Measurements from ENCODE around the gene UTP11. TPM values are rescaled to one million over a fixed set of nuclear protein-coding genes. Genes with fewer than 3 reads are reported as not detected.

Gene UTP11
- total and polyA plus RNA-seq, 4 donors: 11.0 to 17.8 (median 11.8) TPM

DNA sequence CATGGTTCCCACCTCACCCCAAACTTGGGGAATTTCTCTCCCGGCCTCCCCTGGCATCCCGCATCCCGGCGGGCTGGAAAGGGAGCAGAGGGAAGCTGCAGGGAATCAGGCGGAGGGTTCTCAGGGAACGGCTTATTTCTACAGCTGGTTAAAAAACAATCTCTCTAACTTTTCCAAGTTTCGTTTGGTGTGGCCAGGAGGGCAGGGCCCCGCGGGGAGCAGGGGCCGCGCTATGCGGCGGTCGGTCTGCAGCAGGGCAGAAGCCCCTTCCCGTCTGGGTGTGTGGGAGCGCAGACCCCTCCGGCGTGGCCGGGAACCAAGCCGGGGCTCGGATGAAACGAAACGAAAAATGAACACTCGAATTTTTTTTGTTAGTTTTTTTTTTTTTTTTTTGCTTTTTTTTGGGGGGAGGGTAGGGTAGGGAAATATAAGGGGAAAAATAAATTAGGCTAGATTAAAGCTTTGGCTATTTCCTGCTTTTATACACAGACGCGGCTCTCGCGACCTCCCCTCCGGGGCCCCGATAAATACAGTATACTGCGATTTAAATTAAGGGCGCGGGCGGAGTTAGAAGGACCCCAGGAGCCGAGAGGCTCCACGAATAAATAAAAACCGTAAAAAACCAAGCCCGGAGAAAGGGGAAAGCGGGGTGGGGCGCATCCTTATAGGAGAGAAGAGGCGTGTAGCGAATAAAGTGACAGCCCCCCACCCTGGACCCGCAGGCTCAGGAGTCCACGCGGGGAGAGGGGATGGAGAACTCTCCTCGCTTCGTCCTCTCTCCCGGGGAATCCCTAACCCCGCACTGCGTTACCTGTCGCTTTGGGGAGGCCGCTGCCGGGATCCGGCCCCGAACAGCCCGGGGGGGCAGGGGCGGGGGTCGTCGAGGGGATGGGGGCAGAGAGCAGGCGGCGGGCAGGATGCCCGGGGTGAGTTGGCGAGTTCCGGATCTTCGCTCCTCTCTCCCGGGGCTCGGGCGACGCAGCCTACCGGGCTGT lies 32.0 kb downstream of the UTP11 start:
- H3K4me3 ChIP-seq (ENCODE audit: low read depth in 1 of 3, low read length in 3 of 3): peak overlapping the region in 1 of 3 donors; percentile 34
- no peak overlapping the region for H3K9ac ChIP-seq (ENCODE audit: low read depth in 1 of 2, low read length in 2 of 2)
- H3K36me3 ChIP-seq (ENCODE audit: control insufficient read depth in 4 of 4, insufficient read depth in 3 of 4, low read depth in 1 of 4, low read length in 3 of 4): no peaks in the 10 kb centered on the region
- WGBS: 7% methylated on average over 70 of the region's 70 CpGs
- no peak overlapping the region for H3K27ac ChIP-seq (ENCODE audit: low read depth in 1 of 2, low read length in 2 of 2)
- no peak for DNase-seq (ENCODE audit: low spot score)
- peaks cover 0 to 9% (median 4%) of the 10 kb centered on the region in 4 donors for H3K27me3 ChIP-seq (ENCODE audit: control insufficient read depth in 4 of 4, insufficient read depth in 4 of 4, low read length in 3 of 4)
- H3K4me1 ChIP-seq (ENCODE audit: control insufficient read depth in 4 of 4, insufficient read depth in 4 of 4, low read length in 3 of 4): peaks cover 12 to 38% (median 17%) of the 10 kb centered on the region in 4 donors
- H3K9me3 ChIP-seq (ENCODE audit: control insufficient read depth in 4 of 4, low read length in 3 of 4): no peaks in the 10 kb centered on the region
- no peak for TF ChIP-seq NR2F2 (IDR thresholded peaks at IDR 0.05)
- TF ChIP-seq TAF1 (conservative IDR thresholded peaks at IDR 0.05): no peak
- no peak for TF ChIP-seq SP1 (IDR thresholded peaks at IDR 0.05)
- no peak for TF ChIP-seq RXRA (IDR thresholded peaks at IDR 0.05)
- no peak for TF ChIP-seq EGR1 (IDR thresholded peaks at IDR 0.05; ENCODE audit: low read depth in 2 of 2)
- TF ChIP-seq HNF4G (IDR thresholded peaks at IDR 0.05): no peak
- TF ChIP-seq GABPA (IDR thresholded peaks at IDR 0.05 in 1 of 2, conservative IDR thresholded peaks at IDR 0.05 in 1 of 2): no peak
- TF ChIP-seq, protein P1, sequence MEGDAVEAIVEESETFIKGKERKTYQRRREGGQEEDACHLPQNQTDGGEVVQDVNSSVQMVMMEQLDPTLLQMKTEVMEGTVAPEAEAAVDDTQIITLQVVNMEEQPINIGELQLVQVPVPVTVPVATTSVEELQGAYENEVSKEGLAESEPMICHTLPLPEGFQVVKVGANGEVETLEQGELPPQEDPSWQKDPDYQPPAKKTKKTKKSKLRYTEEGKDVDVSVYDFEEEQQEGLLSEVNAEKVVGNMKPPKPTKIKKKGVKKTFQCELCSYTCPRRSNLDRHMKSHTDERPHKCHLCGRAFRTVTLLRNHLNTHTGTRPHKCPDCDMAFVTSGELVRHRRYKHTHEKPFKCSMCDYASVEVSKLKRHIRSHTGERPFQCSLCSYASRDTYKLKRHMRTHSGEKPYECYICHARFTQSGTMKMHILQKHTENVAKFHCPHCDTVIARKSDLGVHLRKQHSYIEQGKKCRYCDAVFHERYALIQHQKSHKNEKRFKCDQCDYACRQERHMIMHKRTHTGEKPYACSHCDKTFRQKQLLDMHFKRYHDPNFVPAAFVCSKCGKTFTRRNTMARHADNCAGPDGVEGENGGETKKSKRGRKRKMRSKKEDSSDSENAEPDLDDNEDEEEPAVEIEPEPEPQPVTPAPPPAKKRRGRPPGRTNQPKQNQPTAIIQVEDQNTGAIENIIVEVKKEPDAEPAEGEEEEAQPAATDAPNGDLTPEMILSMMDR (IDR thresholded peaks at IDR 0.05; ENCODE audit: low read depth, low read length, missing input control): no peak
- no peak for TF ChIP-seq REST (IDR thresholded peaks at IDR 0.05)
- no peak for TF ChIP-seq MAX (IDR thresholded peaks at IDR 0.05)
- TF ChIP-seq YY1 (IDR thresholded peaks at IDR 0.05): no peak

- WGBS: 7% methylated on average over 115 of the region's 115 CpGs
- Histone ChIP-seq H3K9ac (ENCODE audit: low read depth in 1 of 2, low read length in 2 of 2) (no peak overlapping the region), H3K9me3 (ENCODE audit: control insufficient read depth in 4 of 4, low read length in 3 of 4) (no peaks in the 10 kb centered on the region), H3K4me3 (ENCODE audit: low read depth in 1 of 3, low read length in 3 of 3) (peak overlapping the region in 1 of 3 donors; percentile 65), H3K36me3 (ENCODE audit: control insufficient read depth in 4 of 4, insufficient read depth in 3 of 4, low read depth in 1 of 4, low read length in 3 of 4) (no peaks in the 10 kb centered on the region), H3K27me3 (ENCODE audit: control insufficient read depth in 4 of 4, insufficient read depth in 4 of 4, low read length in 3 of 4) (peaks cover 0 to 9% (median 4%) of the 10 kb centered on the region in 4 donors), H3K4me1 (ENCODE audit: control insufficient read depth in 4 of 4, insufficient read depth in 4 of 4, low read length in 3 of 4) (peaks cover 12 to 38% (median 17%) of the 10 kb centered on the region in 4 donors), H3K27ac (ENCODE audit: low read depth in 1 of 2, low read length in 2 of 2) (no peak overlapping the region)
- no peak for DNase-seq (ENCODE audit: low spot score)
- TF ChIP-seq SP1 (IDR thresholded peaks at IDR 0.05): no peak
- TF ChIP-seq, protein P2, sequence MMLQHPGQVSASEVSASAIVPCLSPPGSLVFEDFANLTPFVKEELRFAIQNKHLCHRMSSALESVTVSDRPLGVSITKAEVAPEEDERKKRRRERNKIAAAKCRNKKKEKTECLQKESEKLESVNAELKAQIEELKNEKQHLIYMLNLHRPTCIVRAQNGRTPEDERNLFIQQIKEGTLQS (IDR thresholded peaks at IDR 0.05): no peak
- no peak for TF ChIP-seq MAX (IDR thresholded peaks at IDR 0.05)
- no peak for TF ChIP-seq RAD21 (IDR thresholded peaks at IDR 0.05)
- TF ChIP-seq HNF4G (IDR thresholded peaks at IDR 0.05): no peak
- TF ChIP-seq JUND (IDR thresholded peaks at IDR 0.05): no peak
- TF ChIP-seq REST (IDR thresholded peaks at IDR 0.05): no peak
- TF ChIP-seq NR2F2 (IDR thresholded peaks at IDR 0.05): no peak
- TF ChIP-seq TAF1 (conservative IDR thresholded peaks at IDR 0.05): no peak
- TF ChIP-seq, protein P3, sequence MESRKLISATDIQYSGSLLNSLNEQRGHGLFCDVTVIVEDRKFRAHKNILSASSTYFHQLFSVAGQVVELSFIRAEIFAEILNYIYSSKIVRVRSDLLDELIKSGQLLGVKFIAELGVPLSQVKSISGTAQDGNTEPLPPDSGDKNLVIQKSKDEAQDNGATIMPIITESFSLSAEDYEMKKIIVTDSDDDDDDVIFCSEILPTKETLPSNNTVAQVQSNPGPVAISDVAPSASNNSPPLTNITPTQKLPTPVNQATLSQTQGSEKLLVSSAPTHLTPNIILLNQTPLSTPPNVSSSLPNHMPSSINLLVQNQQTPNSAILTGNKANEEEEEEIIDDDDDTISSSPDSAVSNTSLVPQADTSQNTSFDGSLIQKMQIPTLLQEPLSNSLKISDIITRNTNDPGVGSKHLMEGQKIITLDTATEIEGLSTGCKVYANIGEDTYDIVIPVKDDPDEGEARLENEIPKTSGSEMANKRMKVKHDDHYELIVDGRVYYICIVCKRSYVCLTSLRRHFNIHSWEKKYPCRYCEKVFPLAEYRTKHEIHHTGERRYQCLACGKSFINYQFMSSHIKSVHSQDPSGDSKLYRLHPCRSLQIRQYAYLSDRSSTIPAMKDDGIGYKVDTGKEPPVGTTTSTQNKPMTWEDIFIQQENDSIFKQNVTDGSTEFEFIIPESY (IDR thresholded peaks at IDR 0.05): no peak
- TF ChIP-seq GABPA (IDR thresholded peaks at IDR 0.05 in 1 of 2, conservative IDR thresholded peaks at IDR 0.05 in 1 of 2): no peak
Observed at GRCh38 chr1:38045401-38046332, 33.1 kb downstream of the UTP11 start.
